ENCODE data around the gene CFL1.
A peak's percentile ranks its signal among the peaks of the same experiment; 100 is the strongest.

DNA sequence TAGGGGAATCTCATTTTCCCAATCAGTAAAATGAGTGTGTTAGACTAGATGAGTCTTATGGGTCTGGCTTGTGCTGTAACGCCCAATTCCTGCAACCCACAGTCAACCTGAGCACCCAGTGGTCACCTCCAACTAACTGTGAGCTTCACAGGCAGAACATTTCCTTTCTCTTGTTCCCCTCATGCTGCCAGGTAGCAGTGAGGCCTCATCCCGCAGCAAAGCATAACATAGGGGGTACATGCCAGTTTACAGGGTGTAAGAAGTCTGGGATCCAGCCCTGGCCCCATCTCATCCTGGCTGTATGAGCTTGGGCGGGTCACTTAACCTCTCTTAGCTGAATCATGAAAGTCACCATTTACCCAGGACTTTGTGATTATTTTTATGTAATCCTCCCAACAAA is 10.9 kb upstream of the CFL1 start:
- TF ChIP-seq TCF7L2 (IDR thresholded peaks at IDR 0.05; ENCODE audit: low read depth, low read length) (no peak), POLR2AphosphoS5 (IDR thresholded peaks at IDR 0.05; ENCODE audit: low read depth, low read length) (peak; percentile 14; the same call in 1 of the 2 replicates)
- TF ChIP-seq, protein P1, sequence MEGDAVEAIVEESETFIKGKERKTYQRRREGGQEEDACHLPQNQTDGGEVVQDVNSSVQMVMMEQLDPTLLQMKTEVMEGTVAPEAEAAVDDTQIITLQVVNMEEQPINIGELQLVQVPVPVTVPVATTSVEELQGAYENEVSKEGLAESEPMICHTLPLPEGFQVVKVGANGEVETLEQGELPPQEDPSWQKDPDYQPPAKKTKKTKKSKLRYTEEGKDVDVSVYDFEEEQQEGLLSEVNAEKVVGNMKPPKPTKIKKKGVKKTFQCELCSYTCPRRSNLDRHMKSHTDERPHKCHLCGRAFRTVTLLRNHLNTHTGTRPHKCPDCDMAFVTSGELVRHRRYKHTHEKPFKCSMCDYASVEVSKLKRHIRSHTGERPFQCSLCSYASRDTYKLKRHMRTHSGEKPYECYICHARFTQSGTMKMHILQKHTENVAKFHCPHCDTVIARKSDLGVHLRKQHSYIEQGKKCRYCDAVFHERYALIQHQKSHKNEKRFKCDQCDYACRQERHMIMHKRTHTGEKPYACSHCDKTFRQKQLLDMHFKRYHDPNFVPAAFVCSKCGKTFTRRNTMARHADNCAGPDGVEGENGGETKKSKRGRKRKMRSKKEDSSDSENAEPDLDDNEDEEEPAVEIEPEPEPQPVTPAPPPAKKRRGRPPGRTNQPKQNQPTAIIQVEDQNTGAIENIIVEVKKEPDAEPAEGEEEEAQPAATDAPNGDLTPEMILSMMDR (IDR thresholded peaks at IDR 0.05) = no peak

Measured in Panc1 (cell line).